Measurements from ENCODE around the gene TAS2R30. TPM values are rescaled to one million over a fixed set of nuclear protein-coding genes. Genes with fewer than 3 reads are reported as not detected.

The TAS2R30 gene
- total RNA-seq: 1.1 to 2.8 TPM (median 1.2 TPM) in 3 replicates
- long read RNA-seq: 0 reads

- no peak for DNase-seq (ENCODE audit: low spot score)
- Mint-ChIP-seq H3K4me1 (ENCODE audit: low read depth) (peaks cover 4% of the 10 kb centered on the region), H3K27ac (ENCODE audit: unreplicated experiment) (no peak within 1 kb of the TSS), H3K36me3 (ENCODE audit: low read depth) (peaks cover 1% of the 10 kb centered on the region), H3K9me3 (ENCODE audit: low read depth) (no peaks in the 10 kb centered on the region), H3K27me3 (ENCODE audit: low read depth) (no peaks in the 10 kb centered on the region), H3K4me3 (ENCODE audit: unreplicated experiment) (no peak within 1 kb of the TSS)
- no peak for TF ChIP-seq CTCF (IDR thresholded peaks at IDR 0.05)
Measured at GRCh38 chr12:11134305-11134704, at the start of gene TAS2R30. Gene TAS2R30, minus strand, starts transcription at chr12:11134644. Its CDS starts 400 bp downstream, at chr12:11134244.

- no peaks in the 10 kb centered on the region for H3K4me1 Mint-ChIP-seq (ENCODE audit: low read depth)
- no peak overlapping the region for H3K4me3 Mint-ChIP-seq (ENCODE audit: unreplicated experiment)
- TF ChIP-seq CTCF (IDR thresholded peaks at IDR 0.05): no peak
- H3K36me3 Mint-ChIP-seq (ENCODE audit: low read depth): no peaks in the 10 kb centered on the region
- DNase-seq (ENCODE audit: low spot score): no peak
- no peaks in the 10 kb centered on the region for H3K9me3 Mint-ChIP-seq (ENCODE audit: low read depth)
- no peaks in the 10 kb centered on the region for H3K27me3 Mint-ChIP-seq (ENCODE audit: low read depth)
- H3K27ac Mint-ChIP-seq (ENCODE audit: unreplicated experiment): no peak overlapping the region
Measured at GRCh38 chr12:11183011-11183410, 48.6 kb upstream of the TAS2R30 start.

DNA sequence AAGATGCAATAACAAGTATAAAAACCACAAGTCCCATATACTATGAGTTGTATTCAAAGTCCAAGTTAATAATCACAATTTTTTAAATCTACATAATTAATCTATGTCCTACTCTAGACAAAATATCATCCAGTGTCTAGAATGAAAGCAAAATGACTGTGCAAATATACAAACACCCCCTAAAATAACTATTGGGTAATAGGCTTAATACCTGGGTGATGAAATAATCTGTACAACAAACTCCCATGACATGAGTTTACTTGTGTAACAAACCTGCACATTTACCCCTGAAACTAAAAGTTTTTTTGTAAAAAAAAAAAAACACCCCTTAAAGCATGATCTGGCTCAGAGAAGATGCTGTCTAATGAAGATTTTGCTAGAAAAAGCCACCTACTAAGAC is 48.1 kb upstream of the TAS2R30 start:
- Mint-ChIP-seq H3K9me3 (ENCODE audit: low read depth) (no peaks in the 10 kb centered on the region), H3K4me3 (ENCODE audit: unreplicated experiment) (no peak overlapping the region), H3K27ac (ENCODE audit: unreplicated experiment) (no peak overlapping the region), H3K36me3 (ENCODE audit: low read depth) (no peaks in the 10 kb centered on the region), H3K27me3 (ENCODE audit: low read depth) (no peaks in the 10 kb centered on the region), H3K4me1 (ENCODE audit: low read depth) (no peaks in the 10 kb centered on the region)
- DNase-seq (ENCODE audit: low spot score): no peak
- TF ChIP-seq CTCF (IDR thresholded peaks at IDR 0.05): no peak

DNA sequence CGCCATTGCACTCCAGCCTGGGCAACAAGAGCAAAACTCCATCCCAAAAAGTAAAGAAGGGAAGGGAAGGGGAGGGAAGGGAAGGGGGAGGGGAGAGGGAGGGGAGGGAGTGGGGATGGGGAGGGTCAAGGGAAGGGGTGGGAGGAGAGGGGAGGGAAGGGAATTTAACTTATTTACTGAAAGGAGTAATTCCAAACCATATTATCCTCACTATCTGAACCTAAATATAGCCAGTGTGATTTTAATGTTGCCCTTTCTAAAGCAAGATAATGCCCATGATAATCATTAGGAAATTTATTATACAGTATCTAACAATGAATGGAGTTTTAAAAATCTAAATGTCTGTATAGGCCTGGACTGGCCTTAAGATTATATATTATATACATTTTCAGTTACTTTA is 43.8 kb upstream of the TAS2R30 start:
- no peaks in the 10 kb centered on the region for H3K9me3 Mint-ChIP-seq (ENCODE audit: low read depth)
- TF ChIP-seq CTCF (IDR thresholded peaks at IDR 0.05): no peak
- peaks cover 9% of the 10 kb centered on the region for H3K4me1 Mint-ChIP-seq (ENCODE audit: low read depth)
- H3K4me3 Mint-ChIP-seq (ENCODE audit: unreplicated experiment): no peak overlapping the region
- H3K27ac Mint-ChIP-seq (ENCODE audit: unreplicated experiment): no peak overlapping the region
- H3K27me3 Mint-ChIP-seq (ENCODE audit: low read depth): no peaks in the 10 kb centered on the region
- no peaks in the 10 kb centered on the region for H3K36me3 Mint-ChIP-seq (ENCODE audit: low read depth)
- DNase-seq (ENCODE audit: low spot score): no peak

GRCh38 chr12:11174022-11174421 is 39.6 kb upstream of the TAS2R30 start:
- peaks cover 45% of the 10 kb centered on the region for H3K4me1 Mint-ChIP-seq (ENCODE audit: low read depth)
- no peaks in the 10 kb centered on the region for H3K27me3 Mint-ChIP-seq (ENCODE audit: low read depth)
- no peak overlapping the region for H3K27ac Mint-ChIP-seq (ENCODE audit: unreplicated experiment)
- no peak for DNase-seq (ENCODE audit: low spot score)
- TF ChIP-seq CTCF (IDR thresholded peaks at IDR 0.05): no peak
- H3K36me3 Mint-ChIP-seq (ENCODE audit: low read depth): peaks cover 3% of the 10 kb centered on the region
- no peaks in the 10 kb centered on the region for H3K9me3 Mint-ChIP-seq (ENCODE audit: low read depth)
- no peak overlapping the region for H3K4me3 Mint-ChIP-seq (ENCODE audit: unreplicated experiment)

Data from chondrocyte (in vitro differentiated cells).